K562 (cell line): ENCODE measurements around the gene WDR70. TPM values are rescaled to one million over a fixed set of nuclear protein-coding genes. Genes with fewer than 3 reads are reported as not detected.

ENCODE experiments used
- ATAC-seq: fragments of 200-7000 bp; cut with Tn5 transposase; 3 replicates; pipeline ENCODE4 v1.9.1; 2020; ENCODE audit warnings: moderate library complexity
- BruUV-seq: library from RNA; stranded (reverse); fragments of 400-500 nt; replicated peaks from 2 replicates; lab custom pipeline; 2021; lab: Mats Ljungman, UMichigan
- CTCF ChIA-PET: fragments of 300-600 bp; formaldehyde crosslinking; extraction: SDS; loops from one replicate; lab custom pipeline; 2021; ENCODE audit warnings: low intra/inter-chr PET ratio; lab: Yijun Ruan, JAX
- POLR2A ChIA-PET: fragments of 300-600, 350-650 bp; sonication (Branson Sonifier 250); formaldehyde crosslinking; extraction: SDS; loops from one replicate; lab custom pipeline; 2021; ENCODE audit warnings: antibody characterized with exemption, inconsistent platforms; lab: Yijun Ruan, JAX
- DNase-seq, 4 experiments: peaks; one replicate each; pipeline versions ENCODE4 v3.0.0 to v3.0.0-alpha.2; 2011 to 2018; ENCODE audit warnings: low spot score in 3 of 4, mixed read lengths in 3 of 4; ENCODE audit errors: extremely low read depth in 1 of 4
- FAIRE-seq: peaks from 2 replicates; lab custom pipeline; 2011; peaks lifted over from hg19 to GRCh38; lab: Jason Lieb, UNC
- H2AFZ ChIP-seq: 2 replicates; pipeline ENCODE4 v1.6.0; 2011; ENCODE audit warnings: low read depth, low read length, control low read depth, inconsistent platforms
- H3K27ac ChIP-seq: fragments of 200-600 bp; 3 replicates; pipeline ENCODE4 v1.8.0; 2011; ENCODE audit warnings: low read depth, mild to moderate bottlenecking, control low read depth, inconsistent platforms, low read length, moderate library complexity, mixed read lengths; ENCODE audit errors: extremely low read depth
- H3K27me3 ChIP-seq, 2 experiments: fragments of 300-600 bp in 1 of 2; 2 replicates in 1 of 2; 3 replicates in 1 of 2; pipeline versions ENCODE4 v1.6.0 to v1.8.0; 2011; ENCODE audit warnings: inconsistent platforms in 2 of 2, low read length in 2 of 2, mild to moderate bottlenecking in 1 of 2, mixed read lengths in 1 of 2, moderate library complexity in 1 of 2; ENCODE audit not compliant: control insufficient read depth in 2 of 2, insufficient read depth in 2 of 2
- H3K36me3 ChIP-seq: fragments of 300-600 bp; 3 replicates; pipeline ENCODE4 v1.8.0; 2011; ENCODE audit warnings: mild to moderate bottlenecking, low read length, inconsistent platforms; ENCODE audit not compliant: control insufficient read depth, insufficient read depth
- H3K4me1 ChIP-seq, 2 experiments: fragments of 200-600 bp in 1 of 2; replicated peaks in 1 of 2; 2 replicates in 1 of 2; 3 replicates in 1 of 2; pipeline versions ENCODE4 v1.5.1 to v1.8.0; 2011; ENCODE audit warnings: inconsistent platforms in 2 of 2, low read length in 2 of 2, mild to moderate bottlenecking in 1 of 2, mixed read lengths in 1 of 2, moderate library complexity in 1 of 2; ENCODE audit not compliant: control insufficient read depth in 2 of 2, insufficient read depth in 2 of 2
- H3K4me2 ChIP-seq: 2 replicates; pipeline ENCODE4 v1.6.1; 2011; ENCODE audit warnings: low read length, control low read depth, inconsistent platforms, mixed read lengths; ENCODE audit not compliant: insufficient read depth
- H3K4me3 ChIP-seq: fragments of 200-600 bp; sonication (generic), shearing (Covaris generic); 2 replicates; pipeline ENCODE4 v1.5.1; 2016; ENCODE audit warnings: control low read depth, inconsistent platforms
- H3K79me2 ChIP-seq: fragments of 200-600 bp; 3 replicates; pipeline ENCODE4 v1.8.0; 2011; ENCODE audit warnings: low read length, inconsistent platforms; ENCODE audit not compliant: control insufficient read depth, insufficient read depth
- H3K9ac ChIP-seq, 2 experiments: 2 replicates each; pipeline versions ENCODE4 v1.6.0 to v1.6.1; 2011; ENCODE audit warnings: low read depth in 2 of 2, low read length in 2 of 2, control low read depth in 1 of 2, inconsistent platforms in 1 of 2, mild to moderate bottlenecking in 1 of 2, mixed read lengths in 1 of 2; ENCODE audit not compliant: insufficient read depth in 1 of 2
- H3K9me1 ChIP-seq: one replicate; pipeline ENCODE4 v1.6.0; 2011; ENCODE audit warnings: inconsistent platforms, mild to moderate bottlenecking, low read length, moderate library complexity; ENCODE audit not compliant: control insufficient read depth, insufficient read depth
- H3K9me3 ChIP-seq: replicated peaks from 2 replicates; pipeline ENCODE4 v1.5.1; 2011; ENCODE audit warnings: low read depth, low read length, inconsistent platforms; ENCODE audit not compliant: control insufficient read depth, insufficient read depth
- H4K20me1 ChIP-seq: replicated peaks from 2 replicates; pipeline ENCODE4 v1.6.1; 2011; ENCODE audit warnings: low read length, inconsistent platforms, mixed read lengths; ENCODE audit not compliant: control insufficient read depth, insufficient read depth
- BCOR ChIP-seq: fragments of 450-650 bp; IDR thresholded peaks from 2 replicates; pipeline ENCODE4 v1.6.1; 2016
- DDX20 ChIP-seq: fragments of 450-650 bp; IDR thresholded peaks from 2 replicates; pipeline ENCODE4 v1.6.1; 2016; ENCODE audit warnings: missing genetic modification characterization, low read depth, mild to moderate bottlenecking, missing compliant biosample characterization, moderate library complexity
- NBN ChIP-seq: fragments of 450-650 bp; IDR thresholded peaks from 2 replicates; pipeline ENCODE4 v1.6.1; 2016; ENCODE audit warnings: low read depth, mild to moderate bottlenecking
- NCOA6 ChIP-seq: fragments of 450-650 bp; IDR thresholded peaks from 2 replicates; pipeline ENCODE4 v1.6.1; 2017; ENCODE audit warnings: mild to moderate bottlenecking
- NR4A1 ChIP-seq, 2 experiments: fragments of 250-450 bp in 1 of 2; fragments of 450-650 bp in 1 of 2; sonication (Bioruptor Pico) in 1 of 2; IDR thresholded peaks; 2 replicates each; pipeline versions ENCODE4 v1.4.0 to v1.6.1; 2016 to 2020; ENCODE audit warnings: mild to moderate bottlenecking in 2 of 2, missing compliant biosample characterization in 1 of 2, missing genetic modification characterization in 1 of 2, moderate library complexity in 1 of 2
- PTBP1 ChIP-seq: fragments of 200-400 bp; formaldehyde crosslinking; IDR thresholded peaks from 2 replicates; pipeline ENCODE4 v1.6.1; 2017; ENCODE audit warnings: low read depth, low read length
- RB1 ChIP-seq: fragments of 450-650 bp; IDR thresholded peaks from 2 replicates; pipeline ENCODE4 v1.6.1; 2017; ENCODE audit warnings: low read depth, mild to moderate bottlenecking
- ZNF695 ChIP-seq: fragments of 450-650 bp; formaldehyde crosslinking; IDR thresholded peaks from 2 replicates; pipeline ENCODE4 v1.4.0; 2020; ENCODE audit warnings: mild to moderate bottlenecking, moderate library complexity
- WGBS: fragments of 100-300 bp; shearing (Covaris generic); methylation state at CpG from one replicate; pipeline ENCODE4 v1.1.6; 2016; ENCODE audit warnings: low coverage, mixed read lengths; ENCODE audit not compliant: insufficient coverage; ENCODE audit errors: missing lambda C conversion rate; 5-methylcytosine and 5-hydroxymethylcytosine counted together
- in situ Hi-C: fragments of 300-500 bp; cut with MboI; formaldehyde crosslinking; loops from 4 replicates; pipeline ENCODE4 v1.15.0; 2018; ENCODE audit warnings: inconsistent platforms, mixed read lengths
- intact Hi-C: fragments of 100-400 bp; cut with micrococcal nuclease; formaldehyde crosslinking; loops from 2 replicates; pipeline ENCODE4 v1.14.2; 2022
- polyA plus RNA-seq, 8 experiments: library from polyadenylated mRNA; depleted of rRNA in 4 of 8; stranded (reverse) in 5 of 8; unstranded in 3 of 8; fragments of >200 nt; fragmentation: Nextera tagmentation in 2 of 8; fragmentation: Illumina TruSeq in 1 of 8; extraction: Ambion mirVana in 2 of 8; extraction: Trizol in 1 of 8; gene quantifications; 2 replicates each; pipeline versions ENCODE4 v1.2.1 to v1.2.3, GENCODE V29; 2011 to 2014; ENCODE audit warnings: inconsistent platforms in 1 of 8, missing spikeins in 1 of 8
- total RNA-seq, 7 experiments: library from RNA; depleted of rRNA in 6 of 7; stranded (reverse); fragments of >200 nt in 6 of 7; fragmentation: Illumina TruSeq in 2 of 7; extraction: Trizol in 2 of 7; gene quantifications; 2 replicates each; pipeline versions ENCODE4 v1.2.1 to v1.2.3, GENCODE V29; 2011 to 2021; ENCODE audit warnings: low replicate concordance in 1 of 7

Gene WDR70
- total and polyA plus RNA-seq, 9 of the 15 experiments (the other 6 are each of a cell fraction or from before 2014, with no cell fraction given) = 16.8 to 46.6 (median 38.8) TPM

DNA sequence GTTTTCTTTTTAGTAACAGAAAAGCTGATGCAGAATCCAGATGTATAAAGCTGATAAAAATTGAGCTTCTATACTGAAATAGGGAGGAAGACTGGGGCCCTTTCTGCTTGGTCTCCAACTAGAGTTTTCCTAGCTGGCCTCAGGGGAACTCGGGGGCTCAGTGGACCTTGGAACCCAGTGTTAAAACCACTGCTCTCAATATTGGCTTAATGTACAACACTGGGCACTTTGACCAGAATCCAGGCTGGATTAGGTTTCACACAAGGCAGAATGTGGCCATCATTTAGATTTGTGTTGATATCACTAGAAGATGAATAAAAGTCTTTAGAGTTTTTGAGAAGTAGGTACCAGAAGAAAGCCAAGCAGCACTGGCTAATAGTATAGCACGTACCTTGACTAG, 346.1 kb downstream of the WDR70 start:
- TF ChIP-seq RB1 (no peak), DDX20 (no peak), NBN (no peak), PTBP1 (no peak), ZNF695 (CRISPR knock-in tag) (no peak), BCOR (no peak), NR4A1 (CRISPR knock-in tag; IDR thresholded peaks at IDR 0.05) (no peak), NR4A1 (tag; IDR thresholded peaks at IDR 0.05) (no peak), NCOA6 (no peak)
- no peak overlapping the region for H3K27ac ChIP-seq
- H3K4me1 ChIP-seq = 0 out of 5 replicates have a peak, but pooled peaks cover 0 to 3% of the 10 kb centered on the region in 2 experiments
- in situ Hi-C loops (no loop called here), intact Hi-C loops (no loop called here)
- ATAC-seq = no peak
- H3K27me3 ChIP-seq = no peaks in the 10 kb centered on the region
- ChIA-PET POLR2A (interaction anchor here (1.5 kb wide), 1 partner anchor 10 kb away, joined by 3 read pairs; no protein-coding TSS in a partner anchor), CTCF (no interaction called here)
- no peak for FAIRE-seq
- DNase-seq = no peak
- no peaks in the 10 kb centered on the region for H3K79me2 ChIP-seq
- no peak overlapping the region for H2AFZ ChIP-seq
- H3K36me3 ChIP-seq = peaks cover 12% of the 10 kb centered on the region; the same call in 1 of the 3 replicates
- H3K9me1 ChIP-seq = no peaks in the 10 kb centered on the region
- no peak overlapping the region for H3K4me2 ChIP-seq
- no TSS peak for BruUV-seq
- H3K4me3 ChIP-seq = no peak overlapping the region
- H4K20me1 ChIP-seq = no peaks in the 10 kb centered on the region
- WGBS = 83% methylated on average over 2 of the region's 2 CpGs
- no peaks in the 10 kb centered on the region for H3K9me3 ChIP-seq
- H3K9ac ChIP-seq = no peak overlapping the region
